GM18951 (cell line): ENCODE data around the gene TSKU.

Experiments
- POLR2A ChIP-seq: IDR thresholded peaks from 4 replicates; pipeline ENCODE4 v1.6.1; 2011; ENCODE audit warnings: mild to moderate bottlenecking; ENCODE audit not compliant: insufficient read length, insufficient read depth; ENCODE audit errors: extremely low read depth
- in situ Hi-C: fragments of 300-500 bp; cut with MboI; formaldehyde crosslinking; loops from one replicate; pipeline ENCODE4 v1.12.0; 2022; ENCODE audit warnings: low sequenced_read_pairs, mixed read lengths, inconsistent platforms; ENCODE audit not compliant: unreplicated experiment

The TSKU gene

GRCh38 chr11:76801225-76801624 lies 18.1 kb downstream of the TSKU start:
- in situ Hi-C loops, result loop anchor here (5.0 kb wide), 1 partner anchor 116 kb away; no protein-coding TSS in a partner anchor
- no peak for TF ChIP-seq POLR2A

- TF ChIP-seq POLR2A, result no peak
- in situ Hi-C loops, result loop anchor here (5.0 kb wide), 1 partner anchor 116 kb away; no protein-coding TSS in a partner anchor
These were observed 18.6 kb downstream of the TSKU start for GRCh38 chr11:76801736-76802135.

GRCh38 chr11:76802151-76802550 lies 19.0 kb downstream of the TSKU start:
- in situ Hi-C loops, result loop anchor here (5.0 kb wide), 1 partner anchor 115 kb away; no protein-coding TSS in a partner anchor

GRCh38 chr11:76802621-76803020 lies 19.5 kb downstream of the TSKU start:
- no peak for TF ChIP-seq POLR2A
- in situ Hi-C loops, result loop anchor here (5.0 kb wide), 1 partner anchor 115 kb away; no protein-coding TSS in a partner anchor

More at GRCh38 chr11:76802151-76802550, 19.0 kb downstream of the TSKU start:
- TF ChIP-seq POLR2A, result no peak

GRCh38 chr11:76803023-76803422 lies 19.9 kb downstream of the TSKU start:
- in situ Hi-C loops, result loop anchor here (5.0 kb wide), 1 partner anchor 114 kb away; no protein-coding TSS in a partner anchor
- TF ChIP-seq POLR2A, result no peak

GRCh38 chr11:76803811-76804600 lies 20.9 kb downstream of the TSKU start:
- in situ Hi-C loops, result loop anchor here (5.0 kb wide), 1 partner anchor 113 kb away; no protein-coding TSS in a partner anchor

GRCh38 chr11:76805206-76805913 lies 22.2 kb downstream of the TSKU start:
- in situ Hi-C loops, result no loop called here
- no peak for TF ChIP-seq POLR2A

More at GRCh38 chr11:76803811-76804600, 20.9 kb downstream of the TSKU start:
- TF ChIP-seq POLR2A, result no peak

GRCh38 chr11:76806131-76806530 lies 23.0 kb downstream of the TSKU start:
- TF ChIP-seq POLR2A, result no peak
- in situ Hi-C loops, result no loop called here

GRCh38 chr11:76806608-76807205 lies 23.6 kb downstream of the TSKU start:
- in situ Hi-C loops, result no loop called here
- TF ChIP-seq POLR2A, result no peak

GRCh38 chr11:76807206-76807875 lies 24.2 kb downstream of the TSKU start:
- TF ChIP-seq POLR2A, result no peak
- in situ Hi-C loops, result no loop called here

GRCh38 chr11:76808171-76808570 lies 25.0 kb downstream of the TSKU start:
- in situ Hi-C loops, result no loop called here

GRCh38 chr11:76808996-76809395 lies 25.8 kb downstream of the TSKU start:
- no peak for TF ChIP-seq POLR2A
- in situ Hi-C loops, result no loop called here

More at GRCh38 chr11:76808171-76808570, 25.0 kb downstream of the TSKU start:
- no peak for TF ChIP-seq POLR2A
